ELF-1 (cell line): ENCODE measurements around the gene RAI1.
A peak's percentile ranks its signal among the peaks of the same experiment; 100 is the strongest.

Experiments used
- DNase-seq: peaks from one replicate; pipeline ENCODE4 v3.0.0-alpha.2; 2016; ENCODE audit warnings: low read depth, low spot score

RAI1 gene

GRCh38 chr17:17783825-17784656, 102.8 kb downstream of the RAI1 start:
- peak; percentile 62 for DNase-seq

- no peak for DNase-seq
These were observed 103.5 kb downstream of the RAI1 start for GRCh38 chr17:17784657-17785267.

GRCh38 chr17:17785407-17785806, 104.1 kb downstream of the RAI1 start:
- no peak for DNase-seq

- no peak for DNase-seq
These were observed 105.7 kb downstream of the RAI1 start for GRCh38 chr17:17786998-17787397.

GRCh38 chr17:17787568-17787967, 106.3 kb downstream of the RAI1 start:
- no peak for DNase-seq

GRCh38 chr17:17788967-17789366, 107.7 kb downstream of the RAI1 start:
- DNase-seq = no peak

GRCh38 chr17:17789410-17789809, 108.2 kb downstream of the RAI1 start:
- DNase-seq = no peak

- no peak for DNase-seq
These were observed 108.8 kb downstream of the RAI1 start for GRCh38 chr17:17789828-17790636.

GRCh38 chr17:17790637-17791464, 109.6 kb downstream of the RAI1 start:
- DNase-seq = no peak

- DNase-seq = no peak
These were observed 110.8 kb downstream of the RAI1 start for GRCh38 chr17:17792037-17792550.

GRCh38 chr17:17792551-17793377, 111.5 kb downstream of the RAI1 start:
- peak; percentile 63 for DNase-seq

GRCh38 chr17:17793378-17794214, 112.3 kb downstream of the RAI1 start:
- no peak for DNase-seq

- no peak for DNase-seq
These were observed 113.1 kb downstream of the RAI1 start for GRCh38 chr17:17794382-17794781.

GRCh38 chr17:17795296-17795695, 114.0 kb downstream of the RAI1 start:
- no peak for DNase-seq

- DNase-seq = no peak
These were observed 114.9 kb downstream of the RAI1 start for GRCh38 chr17:17795946-17796786.

- DNase-seq = no peak
These were observed 115.5 kb downstream of the RAI1 start for GRCh38 chr17:17796787-17797061.

- no peak for DNase-seq
These were observed 116.0 kb downstream of the RAI1 start for GRCh38 chr17:17797119-17797809.

- DNase-seq = no peak
These were observed 116.8 kb downstream of the RAI1 start for GRCh38 chr17:17798010-17798556.
